Central memory CD4-positive, alpha-beta T cell (primary cell): Measurements from ENCODE around the gene MTX1.
"Not testable (repeated sequence)": the region's sequence is repeated elsewhere in the genome, so short reads cannot be mapped to it uniquely, and the experiment has no call there.

Experiments used
- DNase-seq: peaks from one replicate; pipeline ENCODE4 v3.0.0; 2022
- total RNA-seq, 3 experiments: gene quantifications; one replicate each; lab custom pipeline; 2026; lab: John Stamatoyannopoulos, UW

MTX1 gene
- total RNA-seq, result 11.4 to 23.0 (median 20.6) reads per million in 3 experiments

- DNase-seq, result peak; percentile 91
Observed at GRCh38 chr1:155208541-155209311, at the start of gene MTX1. MTX1 (plus strand) TSS chr1:155208695; CDS start chr1:155208805, 110 bp downstream.

- DNase-seq, result no peak
Observed at GRCh38 chr1:155158991-155159390, 49.5 kb upstream of the MTX1 start.

- no peak for DNase-seq
Observed at GRCh38 chr1:155160128-155160527, 48.4 kb upstream of the MTX1 start.

- DNase-seq, result not testable (repeated sequence)
Observed at GRCh38 chr1:155162631-155163030, 45.9 kb upstream of the MTX1 start.

GRCh38 chr1:155163785-155164184 is 44.7 kb upstream of the MTX1 start:
- DNase-seq, result not testable (repeated sequence)

- DNase-seq, result not testable (repeated sequence)
Observed at GRCh38 chr1:155164625-155165024, 43.9 kb upstream of the MTX1 start.

- no peak for DNase-seq
Observed at GRCh38 chr1:155166051-155166470, 42.4 kb upstream of the MTX1 start.

- no peak for DNase-seq
Observed at GRCh38 chr1:155166471-155167165, 41.9 kb upstream of the MTX1 start.

GRCh38 chr1:155167166-155168104 is 41.1 kb upstream of the MTX1 start:
- DNase-seq, result peak; percentile 76

GRCh38 chr1:155168105-155168445 is 40.4 kb upstream of the MTX1 start:
- DNase-seq, result not testable (repeated sequence)

GRCh38 chr1:155168456-155169210 is 39.9 kb upstream of the MTX1 start:
- no peak for DNase-seq

GRCh38 chr1:155169541-155169940 is 39.0 kb upstream of the MTX1 start:
- no peak for DNase-seq

- no peak for DNase-seq
Observed at GRCh38 chr1:155170101-155170785, 38.3 kb upstream of the MTX1 start.

GRCh38 chr1:155170806-155171205 is 37.7 kb upstream of the MTX1 start:
- DNase-seq, result no peak

GRCh38 chr1:155171836-155172731 is 36.4 kb upstream of the MTX1 start:
- DNase-seq, result no peak

GRCh38 chr1:155172732-155173477 is 35.6 kb upstream of the MTX1 start, which contains the start of gene KRTCAP2:
KRTCAP2 (minus strand) TSS chr1:155173304; CDS start chr1:155173224, 80 bp downstream.
- peak; percentile 92 for DNase-seq

GRCh38 chr1:155173478-155174323 is 34.8 kb upstream of the MTX1 start, which contains the start of gene TRIM46:
TRIM46 (plus strand) TSS chr1:155173849; CDS start chr1:155173967, 118 bp downstream.
- DNase-seq, result peak; percentile 46
